Measurements from ENCODE around the gene RPS19.

Gene RPS19

DNA sequence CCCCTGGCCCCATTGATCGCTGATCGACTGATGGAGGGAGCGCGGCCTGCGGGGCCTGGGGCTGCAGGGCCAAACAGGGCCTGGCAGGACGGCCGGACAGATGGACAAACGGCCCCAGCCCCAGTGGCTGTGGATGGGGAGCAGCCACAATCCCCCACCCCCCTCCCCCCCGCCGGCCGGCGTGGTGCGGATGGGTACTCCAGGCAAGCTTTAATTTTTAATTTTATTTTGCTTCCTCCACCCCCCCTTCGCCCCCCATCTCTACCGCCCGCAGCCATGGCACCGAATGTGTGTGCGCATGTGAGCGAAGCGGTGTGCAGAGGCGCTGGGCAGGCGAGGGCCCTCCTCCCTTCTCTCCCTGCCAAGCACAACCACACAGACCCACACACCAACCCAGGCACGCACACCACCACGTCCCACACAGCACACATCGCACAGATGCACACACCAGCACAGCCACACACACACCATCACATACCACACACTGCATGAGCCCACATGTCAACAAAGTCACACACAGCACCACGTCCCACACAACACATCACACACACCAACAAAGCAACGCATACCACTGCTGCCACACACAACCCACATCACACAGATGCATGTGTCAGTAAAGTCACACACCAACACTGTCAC is 55.8 kb downstream of the RPS19 start:
- TF ChIP-seq, protein P1, sequence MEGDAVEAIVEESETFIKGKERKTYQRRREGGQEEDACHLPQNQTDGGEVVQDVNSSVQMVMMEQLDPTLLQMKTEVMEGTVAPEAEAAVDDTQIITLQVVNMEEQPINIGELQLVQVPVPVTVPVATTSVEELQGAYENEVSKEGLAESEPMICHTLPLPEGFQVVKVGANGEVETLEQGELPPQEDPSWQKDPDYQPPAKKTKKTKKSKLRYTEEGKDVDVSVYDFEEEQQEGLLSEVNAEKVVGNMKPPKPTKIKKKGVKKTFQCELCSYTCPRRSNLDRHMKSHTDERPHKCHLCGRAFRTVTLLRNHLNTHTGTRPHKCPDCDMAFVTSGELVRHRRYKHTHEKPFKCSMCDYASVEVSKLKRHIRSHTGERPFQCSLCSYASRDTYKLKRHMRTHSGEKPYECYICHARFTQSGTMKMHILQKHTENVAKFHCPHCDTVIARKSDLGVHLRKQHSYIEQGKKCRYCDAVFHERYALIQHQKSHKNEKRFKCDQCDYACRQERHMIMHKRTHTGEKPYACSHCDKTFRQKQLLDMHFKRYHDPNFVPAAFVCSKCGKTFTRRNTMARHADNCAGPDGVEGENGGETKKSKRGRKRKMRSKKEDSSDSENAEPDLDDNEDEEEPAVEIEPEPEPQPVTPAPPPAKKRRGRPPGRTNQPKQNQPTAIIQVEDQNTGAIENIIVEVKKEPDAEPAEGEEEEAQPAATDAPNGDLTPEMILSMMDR (IDR thresholded peaks at IDR 0.05; ENCODE audit: low read depth, low read length, missing control alignments), result no peak
- no peak for DNase-seq (ENCODE audit: extremely low read depth, low read depth)
- H3K4me3 ChIP-seq (replicated peaks; ENCODE audit: low read depth, low read length), result no peak overlapping the region

DNA sequence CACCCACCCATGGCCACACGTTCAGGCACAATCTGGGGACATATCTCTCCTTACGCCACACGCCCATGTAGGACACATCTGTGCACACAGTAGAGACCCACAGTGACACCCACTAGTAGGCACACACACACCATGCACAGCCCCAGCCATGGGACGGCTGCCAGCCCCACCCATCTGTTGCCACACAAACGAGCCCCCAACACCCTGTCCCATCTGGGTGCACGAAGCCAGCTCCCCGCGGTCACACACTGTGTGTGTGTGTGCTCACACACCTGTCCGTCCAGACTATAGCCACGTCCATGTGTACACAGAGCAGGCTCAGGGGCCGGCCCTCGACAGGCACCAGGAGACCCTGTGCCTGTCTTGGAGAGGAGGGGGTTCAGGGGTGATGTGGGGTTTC is 57.6 kb downstream of the RPS19 start:
- TF ChIP-seq, protein P1 (IDR thresholded peaks at IDR 0.05; ENCODE audit: low read depth, low read length, missing control alignments), result no peak
- DNase-seq (ENCODE audit: extremely low read depth, low read depth), result no peak
- H3K4me3 ChIP-seq (replicated peaks; ENCODE audit: low read depth, low read length), result no peak overlapping the region

DNA sequence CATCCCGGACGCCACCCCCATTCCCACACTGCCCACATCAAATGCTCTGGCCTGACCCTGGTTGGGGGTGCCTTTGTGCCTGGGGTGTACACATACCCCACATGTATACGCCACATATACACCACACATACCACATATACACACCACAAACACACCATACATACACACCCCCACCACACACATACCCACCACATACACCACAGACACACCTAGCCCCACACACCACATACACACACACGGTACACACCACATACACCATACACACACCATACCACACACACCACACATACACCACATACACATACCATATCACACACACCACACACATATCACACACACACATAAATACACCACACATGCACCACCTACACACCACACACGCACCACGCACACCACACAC is 58.0 kb downstream of the RPS19 start:
- H3K4me3 ChIP-seq (replicated peaks; ENCODE audit: low read depth, low read length), result no peak overlapping the region
- TF ChIP-seq, protein P1 (IDR thresholded peaks at IDR 0.05; ENCODE audit: low read depth, low read length, missing control alignments), result no peak
- DNase-seq (ENCODE audit: extremely low read depth, low read depth), result no peak

DNA sequence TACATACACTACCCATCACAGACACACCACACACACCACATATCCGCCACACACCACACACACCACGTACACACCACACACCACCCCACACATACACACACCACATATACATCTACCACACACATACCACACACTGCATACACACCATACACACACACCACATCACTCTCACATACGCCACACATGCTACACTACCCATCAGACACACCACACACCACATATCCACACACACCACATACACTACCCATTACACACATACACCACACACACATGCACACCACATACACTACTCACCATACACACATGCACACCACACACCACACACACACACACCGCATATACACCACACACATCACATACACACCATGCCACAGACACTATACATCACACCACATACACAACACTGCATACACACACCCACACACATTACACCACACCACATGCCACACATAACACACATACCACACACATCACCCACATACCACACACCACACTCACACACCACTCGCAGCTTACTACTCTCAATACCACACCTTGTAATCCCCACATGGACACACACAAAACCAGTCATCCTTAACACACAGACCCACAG is 58.7 kb downstream of the RPS19 start:
- no peak for DNase-seq (ENCODE audit: extremely low read depth, low read depth)
- H3K4me3 ChIP-seq (replicated peaks; ENCODE audit: low read depth, low read length), result no peak overlapping the region
- TF ChIP-seq, protein P1 (IDR thresholded peaks at IDR 0.05; ENCODE audit: low read depth, low read length, missing control alignments), result no peak

DNA sequence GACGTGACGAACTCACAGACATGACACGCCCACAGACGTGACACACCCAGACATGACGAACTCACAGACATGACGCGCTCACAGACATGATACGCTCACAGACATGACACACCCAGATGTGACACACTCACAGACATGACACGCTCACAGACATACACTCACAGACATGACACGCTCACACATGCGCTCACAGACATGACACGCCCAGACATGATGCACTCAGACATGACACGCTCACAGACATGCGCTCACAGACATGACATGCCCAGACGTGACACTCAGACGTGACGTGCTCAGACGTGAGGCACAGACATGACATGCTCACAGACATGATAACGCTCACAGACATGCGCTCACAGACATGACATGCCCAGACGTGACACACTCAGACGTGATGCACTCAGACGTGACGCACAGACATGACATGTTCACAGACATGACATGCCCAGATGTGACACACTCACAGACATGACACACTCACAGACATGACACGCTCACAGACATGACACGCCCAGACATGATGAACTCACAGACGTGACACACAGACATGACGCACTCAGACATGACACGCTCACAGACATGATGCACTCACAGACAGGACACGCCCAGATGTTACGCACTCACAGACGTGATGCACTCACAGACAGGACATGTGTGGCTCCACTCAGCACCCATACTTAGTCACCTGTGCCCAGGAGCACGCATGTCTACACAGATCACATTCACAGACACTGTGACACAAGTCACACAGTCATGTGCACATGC is 60.1 kb downstream of the RPS19 start:
- TF ChIP-seq, protein P1 (IDR thresholded peaks at IDR 0.05; ENCODE audit: low read depth, low read length, missing control alignments), result no peak
- no peak for DNase-seq (ENCODE audit: extremely low read depth, low read depth)

DNA sequence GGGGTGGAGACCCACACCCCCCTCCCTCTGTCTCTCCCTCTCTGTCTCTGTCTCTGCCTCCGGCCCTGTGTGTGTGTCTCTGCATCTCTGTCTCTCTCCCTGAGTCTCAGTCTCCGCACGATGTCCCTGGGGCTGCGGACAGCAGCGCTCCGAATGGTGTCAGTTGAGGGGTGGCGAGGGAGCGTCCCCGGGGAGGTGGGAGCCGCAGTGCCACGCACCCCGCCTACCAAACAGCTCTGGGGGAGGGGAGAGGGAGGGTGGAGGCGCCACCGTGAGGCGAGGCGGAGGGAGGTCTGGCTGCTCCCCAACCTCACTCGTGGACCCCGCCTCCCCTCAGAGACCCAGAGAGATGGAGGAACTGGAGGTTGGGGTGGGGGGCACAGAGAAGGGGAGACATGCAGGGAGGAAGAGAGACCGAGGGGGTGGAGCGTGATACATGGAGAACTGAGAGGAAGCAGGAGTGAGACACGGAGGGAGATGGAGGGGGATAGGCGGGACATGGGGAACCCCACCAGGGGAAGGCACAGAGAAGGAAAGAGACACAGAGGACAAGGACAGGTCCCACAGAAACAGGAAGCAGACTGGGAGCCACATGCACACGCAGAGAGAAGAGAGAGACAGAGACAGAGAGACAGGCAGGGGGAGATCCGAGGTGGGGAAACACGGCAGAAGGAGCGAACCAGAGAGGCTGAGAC is 61.0 kb downstream of the RPS19 start:
- TF ChIP-seq, protein P1 (IDR thresholded peaks at IDR 0.05; ENCODE audit: low read depth, low read length, missing control alignments), result no peak
- DNase-seq (ENCODE audit: extremely low read depth, low read depth), result no peak
- H3K4me3 ChIP-seq (replicated peaks; ENCODE audit: low read depth, low read length), result no peak overlapping the region

More for the DNA sequence above, 60.1 kb downstream of the RPS19 start:
- no peak overlapping the region for H3K4me3 ChIP-seq (replicated peaks; ENCODE audit: low read depth, low read length)
